ENCODE measurements around the gene ACSS2.

DNA sequence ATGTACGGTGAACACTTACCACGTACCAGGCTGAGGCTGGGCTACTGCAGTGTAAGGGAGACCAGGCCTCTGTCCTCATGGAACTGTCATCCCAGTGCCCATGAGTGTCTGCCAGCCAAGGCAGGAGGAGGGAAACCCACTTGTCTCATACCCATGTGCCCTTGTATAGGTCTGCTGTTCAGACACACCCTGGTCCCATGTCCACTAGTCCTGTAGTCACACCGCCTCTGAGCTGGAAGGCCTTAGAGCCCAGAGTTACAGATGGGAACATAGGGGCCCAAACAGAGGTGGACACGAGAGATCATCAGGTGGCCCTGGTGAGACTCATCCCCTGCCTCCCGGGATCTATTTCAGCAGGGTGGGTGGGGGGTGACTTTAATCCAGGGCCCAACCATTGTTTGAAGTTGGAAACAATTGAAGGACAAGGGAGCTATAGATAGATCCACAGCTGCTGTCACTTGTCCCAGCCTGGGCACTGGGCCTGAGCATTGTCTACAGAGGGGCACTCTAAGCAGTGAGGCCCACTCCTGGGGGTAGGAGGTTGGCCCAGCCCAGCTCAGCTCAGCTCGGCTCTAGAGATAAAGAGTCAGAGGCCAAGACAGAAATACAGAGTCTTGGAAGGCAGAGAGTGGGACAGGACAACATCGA is 93.9 kb downstream of the ACSS2 start:
- TF ChIP-seq, protein P1, sequence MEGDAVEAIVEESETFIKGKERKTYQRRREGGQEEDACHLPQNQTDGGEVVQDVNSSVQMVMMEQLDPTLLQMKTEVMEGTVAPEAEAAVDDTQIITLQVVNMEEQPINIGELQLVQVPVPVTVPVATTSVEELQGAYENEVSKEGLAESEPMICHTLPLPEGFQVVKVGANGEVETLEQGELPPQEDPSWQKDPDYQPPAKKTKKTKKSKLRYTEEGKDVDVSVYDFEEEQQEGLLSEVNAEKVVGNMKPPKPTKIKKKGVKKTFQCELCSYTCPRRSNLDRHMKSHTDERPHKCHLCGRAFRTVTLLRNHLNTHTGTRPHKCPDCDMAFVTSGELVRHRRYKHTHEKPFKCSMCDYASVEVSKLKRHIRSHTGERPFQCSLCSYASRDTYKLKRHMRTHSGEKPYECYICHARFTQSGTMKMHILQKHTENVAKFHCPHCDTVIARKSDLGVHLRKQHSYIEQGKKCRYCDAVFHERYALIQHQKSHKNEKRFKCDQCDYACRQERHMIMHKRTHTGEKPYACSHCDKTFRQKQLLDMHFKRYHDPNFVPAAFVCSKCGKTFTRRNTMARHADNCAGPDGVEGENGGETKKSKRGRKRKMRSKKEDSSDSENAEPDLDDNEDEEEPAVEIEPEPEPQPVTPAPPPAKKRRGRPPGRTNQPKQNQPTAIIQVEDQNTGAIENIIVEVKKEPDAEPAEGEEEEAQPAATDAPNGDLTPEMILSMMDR (IDR thresholded peaks at IDR 0.05), result no peak
- TF ChIP-seq POLR2A (IDR thresholded peaks at IDR 0.05), result no peak

Data from Peyer's patch (tissue), 4 donors.